GM10248 (cell line): ENCODE measurements around the gene NEK10.

Source experiments
- CTCF ChIA-PET: fragments of 300-600 bp; sonication (Branson Sonifier 250); formaldehyde crosslinking; extraction: SDS; loops from one replicate; lab custom pipeline; 2021; ENCODE audit warnings: antibody characterized with exemption; lab: Yijun Ruan, JAX
- POLR2A ChIA-PET: fragments of 350-650 bp; sonication (Branson Sonifier 250); formaldehyde crosslinking; extraction: SDS; loops from one replicate; lab custom pipeline; 2020; ENCODE audit warnings: antibody characterized with exemption; lab: Yijun Ruan, JAX
- DNase-seq: peaks from one replicate; pipeline ENCODE4 v3.0.0; 2012; ENCODE audit errors: extremely low spot score
- CTCF ChIP-seq: IDR thresholded peaks from 2 replicates; pipeline ENCODE4 v1.5.1; 2012; ENCODE audit warnings: mild to moderate bottlenecking, low read depth; ENCODE audit errors: extremely low read depth, missing control alignments, control extremely low read depth

The NEK10 gene

GRCh38 chr3:27239951-27240350 is 129.2 kb downstream of the NEK10 start:
- CTCF ChIA-PET, result no interaction called here
- DNase-seq, result no peak
- TF ChIP-seq CTCF, result no peak
- POLR2A ChIA-PET, result no interaction called here

- POLR2A ChIA-PET, result no interaction called here
- TF ChIP-seq CTCF, result no peak
- CTCF ChIA-PET, result no interaction called here
- no peak for DNase-seq
These were observed 140.4 kb downstream of the NEK10 start for GRCh38 chr3:27228805-27229204.

GRCh38 chr3:27224197-27224596 is 145.0 kb downstream of the NEK10 start:
- POLR2A ChIA-PET, result no interaction called here
- no peak for DNase-seq
- CTCF ChIA-PET, result interaction anchor here (1.0 kb wide), 1 partner anchor 10 kb away, joined by 4 read pairs; no protein-coding TSS in a partner anchor
- TF ChIP-seq CTCF, result no peak

- no peak for TF ChIP-seq CTCF
- ChIA-PET POLR2A (no interaction called here), CTCF (interaction anchor here (1.0 kb wide), 1 partner anchor 87 kb away, joined by 3 read pairs; no protein-coding TSS in a partner anchor)
- DNase-seq, result no peak
These were observed 147.8 kb downstream of the NEK10 start for GRCh38 chr3:27221264-27221932.

GRCh38 chr3:27220166-27220565 is 149.0 kb downstream of the NEK10 start:
- ChIA-PET CTCF (no interaction called here), POLR2A (no interaction called here)
- no peak for TF ChIP-seq CTCF

GRCh38 chr3:27219127-27219845 is 149.9 kb downstream of the NEK10 start:
- DNase-seq, result no peak
- TF ChIP-seq CTCF, result no peak

More at GRCh38 chr3:27220166-27220565, 149.0 kb downstream of the NEK10 start:
- DNase-seq, result no peak

More at GRCh38 chr3:27219127-27219845, 149.9 kb downstream of the NEK10 start:
- ChIA-PET POLR2A (no interaction called here), CTCF (no interaction called here)
